Measurements from ENCODE around the gene RPL35. TPM values are rescaled to one million over a fixed set of nuclear protein-coding genes. Genes with fewer than 3 reads are reported as not detected.

Gene RPL35
- total RNA-seq, 1 donor from 2014 or later: 3,391 TPM

- no peak overlapping the region for H3K4me3 ChIP-seq (ENCODE audit: low read depth, low read length)
- FAIRE-seq: peak; percentile 36
- TF ChIP-seq, protein P1, sequence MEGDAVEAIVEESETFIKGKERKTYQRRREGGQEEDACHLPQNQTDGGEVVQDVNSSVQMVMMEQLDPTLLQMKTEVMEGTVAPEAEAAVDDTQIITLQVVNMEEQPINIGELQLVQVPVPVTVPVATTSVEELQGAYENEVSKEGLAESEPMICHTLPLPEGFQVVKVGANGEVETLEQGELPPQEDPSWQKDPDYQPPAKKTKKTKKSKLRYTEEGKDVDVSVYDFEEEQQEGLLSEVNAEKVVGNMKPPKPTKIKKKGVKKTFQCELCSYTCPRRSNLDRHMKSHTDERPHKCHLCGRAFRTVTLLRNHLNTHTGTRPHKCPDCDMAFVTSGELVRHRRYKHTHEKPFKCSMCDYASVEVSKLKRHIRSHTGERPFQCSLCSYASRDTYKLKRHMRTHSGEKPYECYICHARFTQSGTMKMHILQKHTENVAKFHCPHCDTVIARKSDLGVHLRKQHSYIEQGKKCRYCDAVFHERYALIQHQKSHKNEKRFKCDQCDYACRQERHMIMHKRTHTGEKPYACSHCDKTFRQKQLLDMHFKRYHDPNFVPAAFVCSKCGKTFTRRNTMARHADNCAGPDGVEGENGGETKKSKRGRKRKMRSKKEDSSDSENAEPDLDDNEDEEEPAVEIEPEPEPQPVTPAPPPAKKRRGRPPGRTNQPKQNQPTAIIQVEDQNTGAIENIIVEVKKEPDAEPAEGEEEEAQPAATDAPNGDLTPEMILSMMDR (IDR thresholded peaks at IDR 0.05; ENCODE audit: insufficient read depth, low read length, severe bottlenecking): no peak
- H3K36me3 ChIP-seq (ENCODE audit: control insufficient read depth, insufficient read depth, low read length): peaks cover 28% of the 10 kb centered on the region
- DNase-seq (ENCODE audit: low read depth): no peak
- H3K27me3 ChIP-seq (ENCODE audit: control insufficient read depth, insufficient read depth, low read length): no peaks in the 10 kb centered on the region
Observed at GRCh38 chr9:124886866-124887492, 25.2 kb upstream of the RPL35 start.

DNA sequence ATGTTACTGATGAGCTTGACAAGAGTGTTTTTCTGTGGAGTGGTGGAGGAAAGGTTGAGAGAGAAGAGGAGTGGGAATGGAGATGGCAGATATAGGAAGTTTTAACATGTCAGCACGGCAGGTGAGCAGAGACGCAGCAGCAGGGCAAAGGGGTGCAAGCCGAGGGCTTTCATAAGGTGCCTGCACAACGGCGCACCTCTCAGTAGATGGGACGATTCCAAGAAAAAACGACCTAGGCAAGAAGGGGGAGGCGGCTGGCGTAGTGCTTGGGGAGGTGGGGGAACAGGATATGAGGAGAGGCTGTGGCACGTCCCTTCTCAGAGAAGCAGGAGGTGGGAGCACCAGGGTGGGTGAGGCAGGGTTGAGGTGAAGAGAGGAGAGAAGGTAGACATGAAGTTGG lies 24.7 kb upstream of the RPL35 start:
- Histone ChIP-seq H3K36me3 (ENCODE audit: control insufficient read depth, insufficient read depth, low read length) (peaks cover 28% of the 10 kb centered on the region), H3K4me3 (ENCODE audit: low read depth, low read length) (no peak overlapping the region), H3K27me3 (ENCODE audit: control insufficient read depth, insufficient read depth, low read length) (no peaks in the 10 kb centered on the region)
- FAIRE-seq (no peak), DNase-seq (ENCODE audit: low read depth) (no peak)
- TF ChIP-seq, protein P1 (IDR thresholded peaks at IDR 0.05; ENCODE audit: insufficient read depth, low read length, severe bottlenecking): no peak

- peaks cover 25% of the 10 kb centered on the region for H3K36me3 ChIP-seq (ENCODE audit: control insufficient read depth, insufficient read depth, low read length)
- FAIRE-seq (no peak), DNase-seq (ENCODE audit: low read depth) (no peak)
- H3K4me3 ChIP-seq (ENCODE audit: low read depth, low read length): no peak overlapping the region
- TF ChIP-seq, protein P1 (IDR thresholded peaks at IDR 0.05; ENCODE audit: insufficient read depth, low read length, severe bottlenecking): no peak
- no peaks in the 10 kb centered on the region for H3K27me3 ChIP-seq (ENCODE audit: control insufficient read depth, insufficient read depth, low read length)
Observed at GRCh38 chr9:124885551-124885950, 23.8 kb upstream of the RPL35 start.

DNA sequence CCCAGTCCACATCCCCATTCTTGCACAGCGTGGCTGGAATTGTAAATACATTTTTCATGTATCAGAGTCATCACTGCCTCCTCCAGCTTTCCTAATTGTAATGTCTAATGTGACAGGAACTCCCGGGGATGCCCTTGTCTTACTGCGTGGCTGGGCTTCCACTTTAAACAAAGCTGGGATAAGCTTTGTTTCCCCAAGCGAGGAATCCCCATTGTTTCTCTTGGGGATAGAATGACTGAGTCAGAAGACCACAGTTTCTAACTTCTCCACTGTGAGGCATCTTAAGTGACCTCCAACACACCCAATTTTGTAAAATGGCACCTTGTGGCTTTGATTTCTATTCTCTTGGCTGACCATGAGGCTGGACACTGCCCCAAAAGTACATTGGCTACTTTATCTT lies 22.6 kb upstream of the RPL35 start:
- no peak for FAIRE-seq
- H3K4me3 ChIP-seq (ENCODE audit: low read depth, low read length): no peak overlapping the region
- H3K27me3 ChIP-seq (ENCODE audit: control insufficient read depth, insufficient read depth, low read length): no peaks in the 10 kb centered on the region
- TF ChIP-seq, protein P1 (IDR thresholded peaks at IDR 0.05; ENCODE audit: insufficient read depth, low read length, severe bottlenecking): no peak
- DNase-seq (ENCODE audit: low read depth): no peak
- peaks cover 22% of the 10 kb centered on the region for H3K36me3 ChIP-seq (ENCODE audit: control insufficient read depth, insufficient read depth, low read length)

DNA sequence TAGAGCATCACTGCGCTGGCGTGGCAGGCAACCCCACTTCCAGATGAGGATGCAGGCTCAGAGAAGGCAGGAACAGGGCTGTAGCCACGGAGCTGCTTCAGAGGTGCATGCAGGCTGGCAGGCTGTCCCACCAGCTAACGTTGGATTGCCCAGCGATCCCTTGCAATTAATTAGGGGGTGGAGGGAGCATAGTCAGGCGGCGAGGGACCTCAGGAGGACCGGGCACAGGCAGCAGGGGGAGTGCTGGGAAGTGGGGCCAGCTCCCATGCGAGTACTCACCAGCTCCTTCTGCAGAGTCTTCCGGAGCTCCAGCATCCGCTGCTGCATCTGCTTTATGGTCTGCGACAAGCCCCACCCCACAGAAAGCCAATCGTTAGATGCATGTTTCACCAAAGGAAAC lies 20.5 kb upstream of the RPL35 start:
- H3K27me3 ChIP-seq (ENCODE audit: control insufficient read depth, insufficient read depth, low read length): no peaks in the 10 kb centered on the region
- no peak overlapping the region for H3K4me3 ChIP-seq (ENCODE audit: low read depth, low read length)
- DNase-seq (ENCODE audit: low read depth) (no peak), FAIRE-seq (no peak)
- TF ChIP-seq, protein P1 (IDR thresholded peaks at IDR 0.05; ENCODE audit: insufficient read depth, low read length, severe bottlenecking): no peak
- peaks cover 15% of the 10 kb centered on the region for H3K36me3 ChIP-seq (ENCODE audit: control insufficient read depth, insufficient read depth, low read length)

Measured in bronchial epithelial cell (primary cell).